ENCODE data around the gene SAMD14. TPM values are rescaled to one million over a fixed set of nuclear protein-coding genes. Genes with fewer than 3 reads are reported as not detected.

Gene SAMD14
- total RNA-seq, 1 experiment from 2014 or later: 5.9 TPM

GRCh38 chr17:50091918-50092285 lies 38.1 kb downstream of the SAMD14 start:
- CTCF ChIA-PET: interaction anchor here (0.6 to 5.4 kb wide), 11 partner anchors 12 to 109 kb away, joined by 3 to 62 read pairs (median 5); partner anchors contain the start of genes ITGA3 and SAMD14
- H3K4me3 Mint-ChIP-seq: no peak overlapping the region
- H3K4me1 Mint-ChIP-seq: peaks cover 6% of the 10 kb centered on the region
- no peak for ATAC-seq
- H3K9me3 Mint-ChIP-seq: no peaks in the 10 kb centered on the region
- POLR2A ChIA-PET: interaction anchor here (1.3 kb wide), 1 partner anchor 35 kb away, joined by 3 read pairs; no protein-coding TSS in a partner anchor
- TF ChIP-seq AFF4 (CRISPR knock-in tag; IDR thresholded peaks at IDR 0.05; ENCODE audit: borderline replicate concordance) (no peak), KAT7 (CRISPR knock-in tag; IDR thresholded peaks at IDR 0.05; ENCODE audit: borderline replicate concordance) (no peak), NFATC4 (CRISPR knock-in tag; IDR thresholded peaks at IDR 0.05) (no peak), NFE2L1 (CRISPR knock-in tag; IDR thresholded peaks at IDR 0.05) (no peak), ATF1 (CRISPR knock-in tag; IDR thresholded peaks at IDR 0.05) (no peak), JUN (CRISPR knock-in tag; IDR thresholded peaks at IDR 0.05) (no peak), E2F5 (CRISPR knock-in tag; IDR thresholded peaks at IDR 0.05) (no peak), ATF2 (CRISPR knock-in tag; IDR thresholded peaks at IDR 0.05; ENCODE audit: borderline replicate concordance, low read depth) (no peak)
- no peak for DNase-seq (ENCODE audit: low spot score)
- H3K36me3 Mint-ChIP-seq: no peaks in the 10 kb centered on the region
- H3K27ac Mint-ChIP-seq: no peak overlapping the region
- no peaks in the 10 kb centered on the region for H3K27me3 Mint-ChIP-seq (ENCODE audit: low read depth)

GRCh38 chr17:50090971-50091917 lies 38.7 kb downstream of the SAMD14 start:
- H3K27ac Mint-ChIP-seq: no peak overlapping the region
- no peak for TF ChIP-seq FOXP4 (CRISPR knock-in tag; IDR thresholded peaks at IDR 0.05)
- TF ChIP-seq NR1H2 (CRISPR knock-in tag; IDR thresholded peaks at IDR 0.05): no peak
- TF ChIP-seq CREM (CRISPR knock-in tag; IDR thresholded peaks at IDR 0.05): no peak
- no peak for TF ChIP-seq SMAD3 (CRISPR knock-in tag; IDR thresholded peaks at IDR 0.05; ENCODE audit: borderline replicate concordance)
- TF ChIP-seq MLX (CRISPR knock-in tag; IDR thresholded peaks at IDR 0.05): no peak
- TF ChIP-seq EMX1 (CRISPR knock-in tag; IDR thresholded peaks at IDR 0.05): no peak
- no peak for TF ChIP-seq TCF7 (CRISPR knock-in tag; IDR thresholded peaks at IDR 0.05; ENCODE audit: low read depth)
- no peak for TF ChIP-seq MXD4 (CRISPR knock-in tag; IDR thresholded peaks at IDR 0.05; ENCODE audit: borderline replicate concordance)
- H3K36me3 Mint-ChIP-seq: no peaks in the 10 kb centered on the region
- no peak for ATAC-seq
- no peak for DNase-seq (ENCODE audit: low spot score)
- ChIA-PET CTCF (interaction anchor here (0.9 to 5.4 kb wide), 10 partner anchors 12 to 109 kb away, joined by 3 to 62 read pairs (median 6); partner anchors contain the start of gene ITGA3), POLR2A (interaction anchor here (1.3 kb wide), 1 partner anchor 34 kb away, joined by 3 read pairs; no protein-coding TSS in a partner anchor)
- no peaks in the 10 kb centered on the region for H3K9me3 Mint-ChIP-seq
- no peaks in the 10 kb centered on the region for H3K27me3 Mint-ChIP-seq (ENCODE audit: low read depth)
- H3K4me1 Mint-ChIP-seq: peaks cover 6% of the 10 kb centered on the region
- no peak overlapping the region for H3K4me3 Mint-ChIP-seq

Data from WTC11 (cell line).